WI38 (cell line): Measurements from ENCODE around the gene ATP5F1C.
A peak's percentile ranks its signal among the peaks of the same experiment; 100 is the strongest.
"Not testable (repeated sequence)": the region's sequence is repeated elsewhere in the genome, so short reads cannot be mapped to it uniquely, and the experiment has no call there.

Experiments used
- H3K4me3 ChIP-seq: 2 replicates; pipeline ENCODE4 v1.5.1; 2011; ENCODE audit warnings: low read depth, mild to moderate bottlenecking, control low read depth, low read length
- TF ChIP-seq, protein P1 (sequence below): IDR thresholded peaks from 2 replicates; pipeline ENCODE4 v1.5.1; 2012; ENCODE audit warnings: low read depth, mild to moderate bottlenecking, control low read depth, low read length

The ATP5F1C gene

DNA sequence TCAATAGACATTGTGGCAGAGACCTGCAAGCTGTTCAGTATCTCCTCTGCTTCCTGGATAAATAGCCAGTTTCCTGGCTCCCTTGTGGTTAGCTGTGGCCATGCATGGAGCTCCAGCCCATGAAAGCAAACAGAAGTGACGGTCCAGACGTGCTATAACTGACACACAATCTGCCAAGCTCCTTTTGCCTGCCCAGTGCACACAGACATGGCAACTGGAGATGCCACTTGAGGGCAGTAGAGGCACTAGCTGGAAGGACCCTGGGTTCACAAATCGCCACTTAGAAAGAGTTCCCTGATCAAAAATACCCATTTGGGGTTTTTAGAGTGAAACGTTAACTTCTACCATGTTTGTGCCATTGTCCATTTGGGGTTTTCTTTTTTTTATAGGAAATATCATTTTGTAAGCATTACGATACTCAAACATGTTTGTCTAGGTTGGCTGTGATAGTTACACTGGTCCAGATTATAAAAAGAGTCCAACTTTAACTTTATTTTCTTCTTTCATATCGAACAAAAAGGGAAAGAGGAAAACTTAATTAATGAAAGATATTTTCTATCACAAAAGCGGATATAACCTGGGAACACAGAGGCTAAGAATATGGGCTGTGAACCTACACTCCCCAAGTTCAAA, 31.5 kb upstream of the ATP5F1C start:
- no peak overlapping the region for H3K4me3 ChIP-seq
- TF ChIP-seq, protein P1, sequence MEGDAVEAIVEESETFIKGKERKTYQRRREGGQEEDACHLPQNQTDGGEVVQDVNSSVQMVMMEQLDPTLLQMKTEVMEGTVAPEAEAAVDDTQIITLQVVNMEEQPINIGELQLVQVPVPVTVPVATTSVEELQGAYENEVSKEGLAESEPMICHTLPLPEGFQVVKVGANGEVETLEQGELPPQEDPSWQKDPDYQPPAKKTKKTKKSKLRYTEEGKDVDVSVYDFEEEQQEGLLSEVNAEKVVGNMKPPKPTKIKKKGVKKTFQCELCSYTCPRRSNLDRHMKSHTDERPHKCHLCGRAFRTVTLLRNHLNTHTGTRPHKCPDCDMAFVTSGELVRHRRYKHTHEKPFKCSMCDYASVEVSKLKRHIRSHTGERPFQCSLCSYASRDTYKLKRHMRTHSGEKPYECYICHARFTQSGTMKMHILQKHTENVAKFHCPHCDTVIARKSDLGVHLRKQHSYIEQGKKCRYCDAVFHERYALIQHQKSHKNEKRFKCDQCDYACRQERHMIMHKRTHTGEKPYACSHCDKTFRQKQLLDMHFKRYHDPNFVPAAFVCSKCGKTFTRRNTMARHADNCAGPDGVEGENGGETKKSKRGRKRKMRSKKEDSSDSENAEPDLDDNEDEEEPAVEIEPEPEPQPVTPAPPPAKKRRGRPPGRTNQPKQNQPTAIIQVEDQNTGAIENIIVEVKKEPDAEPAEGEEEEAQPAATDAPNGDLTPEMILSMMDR = 0 out of 2 replicates have a peak, but pooled peaks have one; percentile 17

DNA sequence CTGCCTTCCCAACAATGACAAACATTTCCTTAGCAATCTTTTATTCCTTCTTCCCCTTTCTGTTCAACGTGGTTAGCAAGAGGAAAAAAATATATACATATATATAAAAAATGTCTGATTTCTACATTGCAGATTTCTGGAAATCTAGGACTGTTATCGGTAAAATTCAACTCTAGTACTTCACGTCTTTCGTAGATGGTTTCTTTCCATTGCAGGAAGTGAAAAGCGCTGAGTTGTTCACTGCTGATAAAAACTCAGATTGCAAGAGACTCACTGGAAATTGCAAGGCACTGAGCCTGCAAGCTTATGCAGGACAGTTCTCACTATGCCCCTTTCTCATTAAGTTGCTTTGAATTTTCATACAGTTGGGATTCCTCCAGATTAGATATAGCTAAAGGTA, 24.0 kb upstream of the ATP5F1C start:
- TF ChIP-seq, protein P1 = no peak
- H3K4me3 ChIP-seq = no peak overlapping the region

DNA sequence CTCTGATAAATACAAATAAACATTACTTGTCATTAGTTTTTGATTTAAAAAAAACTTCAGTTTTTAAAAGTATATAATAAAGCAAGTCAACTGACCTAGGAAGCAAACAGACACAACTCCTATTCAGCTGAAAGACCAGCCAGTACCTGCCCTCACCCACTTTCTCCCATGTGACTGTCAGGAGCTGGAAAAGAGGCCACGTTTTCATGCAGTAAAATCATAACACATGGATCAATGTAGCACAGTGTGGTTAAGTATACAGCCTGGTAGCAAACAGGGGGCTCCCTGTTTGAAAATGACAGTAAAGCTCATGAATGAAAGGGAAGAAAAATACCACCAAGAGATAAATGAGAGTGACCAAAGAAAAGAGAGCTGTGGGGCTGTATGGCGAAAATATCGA, 21.7 kb upstream of the ATP5F1C start:
- TF ChIP-seq, protein P1 = no peak
- no peak overlapping the region for H3K4me3 ChIP-seq

DNA sequence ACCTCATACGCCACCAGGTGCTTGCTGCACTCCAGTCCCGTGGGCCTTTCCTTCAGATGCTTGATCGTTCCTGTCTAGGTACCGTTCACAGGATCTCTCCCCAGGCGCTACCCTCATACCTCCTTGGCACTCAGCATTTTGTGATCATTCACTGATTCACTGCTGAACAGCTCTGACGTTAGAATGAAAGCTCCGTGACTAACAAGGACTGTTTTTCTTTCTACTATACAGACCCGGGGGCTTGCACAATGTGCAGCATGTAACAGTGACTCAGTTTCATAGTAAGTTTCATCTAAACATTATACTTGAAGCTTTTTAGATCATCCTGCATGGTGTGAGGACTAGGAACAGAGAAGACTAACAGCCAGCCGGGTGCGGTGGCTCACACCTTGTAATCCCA, 20.8 kb upstream of the ATP5F1C start:
- H3K4me3 ChIP-seq = no peak overlapping the region

DNA sequence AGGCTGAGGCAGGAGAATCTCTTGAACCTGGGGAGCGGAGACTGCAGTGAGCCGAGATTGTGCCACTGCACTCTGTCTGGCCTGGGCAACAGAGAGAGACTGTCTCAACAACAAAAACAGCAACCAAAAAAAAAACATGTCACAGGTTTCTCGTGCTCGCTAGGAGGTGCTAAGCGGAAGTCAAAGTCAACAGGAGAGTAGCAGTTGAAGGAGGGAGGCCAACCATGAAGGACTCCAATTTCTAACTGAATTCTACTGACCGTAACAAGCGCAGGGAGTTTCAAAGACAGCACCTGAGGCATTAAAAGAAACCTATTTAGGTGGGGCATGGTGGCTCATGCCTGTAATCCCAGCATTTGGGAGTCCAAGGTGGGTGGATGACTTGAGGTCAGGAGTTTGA, 19.6 kb upstream of the ATP5F1C start:
- TF ChIP-seq, protein P1 = no peak
- no peak overlapping the region for H3K4me3 ChIP-seq

More for the DNA sequence above, 20.8 kb upstream of the ATP5F1C start:
- TF ChIP-seq, protein P1 = no peak

DNA sequence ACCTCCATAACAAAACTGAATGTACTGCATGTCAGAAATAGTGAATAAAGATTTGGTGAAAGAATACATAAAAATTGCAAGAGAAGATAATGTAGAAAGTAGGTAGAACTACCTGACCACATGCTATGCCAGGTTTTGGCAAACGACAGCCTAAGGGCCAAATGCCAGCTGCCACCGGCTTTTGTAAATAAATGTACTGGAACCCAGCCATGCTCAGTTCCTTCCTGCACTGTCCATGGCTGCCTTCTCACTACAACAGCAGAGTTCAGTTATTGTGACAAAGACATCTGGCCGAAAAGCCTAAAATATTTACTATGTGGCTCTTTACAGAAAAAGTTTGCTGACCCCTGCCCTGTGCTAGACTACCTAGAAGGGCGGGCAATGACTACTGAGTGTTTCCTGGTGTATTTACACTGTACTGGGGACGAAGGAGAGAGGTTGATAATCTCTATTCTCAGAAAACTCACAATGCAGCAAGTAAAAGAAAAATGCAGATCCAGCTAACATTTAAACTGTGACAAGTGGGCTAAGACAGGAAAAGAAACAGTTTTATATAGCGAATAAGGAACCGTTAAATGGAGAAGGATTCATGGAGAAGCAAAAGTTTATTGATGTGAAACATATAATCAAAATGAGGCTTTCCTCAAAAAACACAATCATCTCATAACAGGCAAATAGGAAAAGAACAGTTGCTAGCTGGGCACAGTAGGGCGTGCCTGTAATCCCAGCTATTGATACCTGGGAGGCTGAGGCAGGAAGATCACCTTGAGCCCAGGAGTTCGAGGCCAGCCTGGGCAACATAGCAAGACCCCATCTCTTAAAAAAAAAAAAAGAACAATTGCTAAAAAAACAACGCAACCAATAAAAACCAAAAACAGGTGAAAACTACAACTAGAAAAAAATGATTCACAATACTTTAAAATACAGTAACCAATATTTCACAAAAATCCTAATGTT, 13.9 kb upstream of the ATP5F1C start:
- TF ChIP-seq, protein P1 = no peak

DNA sequence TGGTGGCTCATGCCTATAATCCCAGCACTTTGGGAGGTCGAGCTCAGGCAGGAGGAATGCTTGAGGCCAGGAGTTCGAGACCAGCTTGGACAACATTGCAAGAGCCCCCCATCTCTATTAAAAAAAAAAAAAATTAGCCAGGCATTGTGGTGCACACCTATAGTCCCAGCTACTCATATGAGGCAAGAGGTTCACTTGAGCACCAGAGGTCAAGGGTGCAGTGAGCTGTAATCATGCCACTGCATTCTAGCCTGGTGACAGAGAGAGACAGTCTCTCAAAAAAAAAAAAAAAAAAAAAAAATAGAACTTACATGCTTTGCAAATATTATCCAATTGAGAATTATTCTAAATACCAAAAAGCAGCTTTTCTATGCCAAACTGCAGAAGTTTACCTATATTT, 11.2 kb upstream of the ATP5F1C start:
- TF ChIP-seq, protein P1 = no peak
- no peak overlapping the region for H3K4me3 ChIP-seq

More for the DNA sequence above, 13.9 kb upstream of the ATP5F1C start:
- H3K4me3 ChIP-seq = no peak overlapping the region

DNA sequence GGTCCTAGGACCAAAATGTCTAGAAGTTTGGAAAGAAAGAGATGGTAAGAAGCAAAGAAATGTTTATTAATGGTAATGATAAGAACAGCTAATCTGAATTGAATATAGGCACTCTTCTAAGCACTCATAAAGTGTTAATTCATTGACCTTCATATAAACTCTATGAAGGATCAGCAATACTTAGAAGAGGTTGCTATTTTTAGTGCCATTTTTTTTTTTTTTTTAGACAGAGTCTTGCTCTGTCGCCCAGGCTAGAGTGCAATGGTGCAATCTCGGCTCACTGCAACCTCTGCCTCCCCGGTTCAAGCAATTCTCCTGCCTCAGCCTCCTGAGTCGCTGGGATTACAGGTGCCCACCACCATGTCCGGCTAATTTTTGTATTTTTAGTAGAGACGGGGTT, 5.8 kb upstream of the ATP5F1C start:
- H3K4me3 ChIP-seq = not testable (repeated sequence)
